HL-60 (cell line): ENCODE results near the gene SFT2D1.

ENCODE experiments used
- DNase-seq, 2 experiments: peaks; one replicate each; pipeline ENCODE4 v3.0.0-alpha.2; 2010 to 2020; ENCODE audit warnings: low read depth in 1 of 2, low spot score in 1 of 2
- H3K27ac ChIP-seq: fragments of 250-450 bp; sonication (Bioruptor Pico); replicated peaks from 2 replicates; pipeline ENCODE4 v1.5.1; 2020; ENCODE audit warnings: mild to moderate bottlenecking, moderate library complexity
- H3K27me3 ChIP-seq: fragments of 250-450 bp; sonication (Bioruptor Pico); 2 replicates; pipeline ENCODE4 v1.5.1; 2021; ENCODE audit warnings: mild to moderate bottlenecking, moderate library complexity; ENCODE audit not compliant: insufficient read depth, poor library complexity, severe bottlenecking
- H3K4me3 ChIP-seq: replicated peaks from 2 replicates; pipeline ENCODE4 v1.5.1; 2011; ENCODE audit warnings: mild to moderate bottlenecking, control low read depth, low read length; ENCODE audit not compliant: insufficient read depth
- GABPA ChIP-seq: IDR thresholded peaks from 2 replicates; pipeline ENCODE4 v1.6.1; 2012; ENCODE audit warnings: low read depth
- POLR2AphosphoS5 ChIP-seq: IDR thresholded peaks from 2 replicates; pipeline ENCODE4 v1.6.1; 2012; ENCODE audit warnings: low read depth
- SPI1 ChIP-seq: IDR thresholded peaks from 2 replicates; pipeline ENCODE4 v1.6.1; 2012; ENCODE audit warnings: low read depth, mild to moderate bottlenecking, borderline replicate concordance
- long read RNA-seq: library from polyadenylated mRNA; unstranded; transcript quantifications from one replicate; pipeline ENCODE4 v2.0.0, GENCODE V29; 2020
- TF ChIP-seq, protein P1 (sequence below): IDR thresholded peaks from one replicate; pipeline ENCODE4 v1.5.1; 2011; ENCODE audit warnings: low read length, control low read depth, inconsistent platforms; ENCODE audit not compliant: insufficient read depth
- TF ChIP-seq, protein P2 (sequence below): IDR thresholded peaks from 2 replicates; pipeline ENCODE4 v1.6.1; 2012; ENCODE audit warnings: low read depth; ENCODE audit not compliant: insufficient replicate concordance

SFT2D1 gene
- long read RNA-seq, transcript SFT2D1-201 (8 exons, 1,079 nt), result major isoform, 216 of 269 reads
- long read RNA-seq, partial matches to known transcripts, result 8 of 269 reads
- long read RNA-seq, other reads (novel, unspliced or antisense), result 45 of 269 reads

DNA sequence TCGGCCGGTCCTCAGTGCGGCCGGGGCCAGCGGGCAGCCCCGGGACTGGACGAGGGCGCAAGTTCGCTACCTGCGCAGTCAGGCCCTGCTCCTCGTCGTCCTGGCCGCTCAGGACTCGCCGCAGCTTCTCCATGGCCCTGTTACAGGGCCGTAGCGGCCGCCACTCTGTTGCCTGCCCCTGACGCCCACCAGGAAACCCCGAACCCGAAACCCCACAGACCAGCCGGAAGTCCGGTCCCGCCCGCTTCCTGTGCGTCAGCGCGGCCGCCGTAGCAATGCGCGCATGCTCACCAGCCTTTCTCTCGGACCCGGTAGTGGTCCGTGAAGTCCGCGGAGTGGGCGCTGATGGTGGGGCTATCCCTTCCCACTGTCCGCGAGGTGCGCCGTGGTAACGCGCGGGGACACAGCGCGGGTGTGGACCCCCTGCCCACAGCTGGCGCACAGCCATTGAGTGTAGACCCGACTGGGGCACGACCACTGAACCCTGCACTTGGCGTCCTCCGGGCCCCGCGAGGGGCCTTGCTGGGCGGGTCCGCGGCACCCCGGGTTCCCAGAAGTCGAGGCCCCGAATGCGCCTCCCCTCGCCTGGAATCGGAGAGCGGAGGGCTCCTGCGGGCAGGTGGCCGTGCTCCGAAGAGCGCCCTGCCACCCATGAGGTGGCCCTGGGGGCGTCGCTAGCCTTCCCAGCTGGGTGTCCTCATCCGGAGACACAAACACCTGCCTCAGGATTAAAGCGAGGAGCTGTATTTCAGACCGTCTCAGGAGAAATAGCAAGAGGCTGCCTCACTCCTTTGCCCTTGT is at the start of gene SFT2D1:
Gene SFT2D1, minus strand, starts transcription at position 197 of the 801 bp plus-strand sequence. Its CDS starts 64 bp downstream, at position 133.
- Histone ChIP-seq H3K27ac (peak within 1 kb of the TSS; percentile 99), H3K27me3 (no peaks in the 10 kb centered on the region), H3K4me3 (peak within 1 kb of the TSS; percentile 84)
- DNase-seq, result peak; percentile 85 to 90
- TF ChIP-seq SPI1 (peak; percentile 2; the same call in 1 of the 2 replicates), GABPA (peak; percentile 79), POLR2AphosphoS5 (peak; percentile 97)
- TF ChIP-seq, protein P1, sequence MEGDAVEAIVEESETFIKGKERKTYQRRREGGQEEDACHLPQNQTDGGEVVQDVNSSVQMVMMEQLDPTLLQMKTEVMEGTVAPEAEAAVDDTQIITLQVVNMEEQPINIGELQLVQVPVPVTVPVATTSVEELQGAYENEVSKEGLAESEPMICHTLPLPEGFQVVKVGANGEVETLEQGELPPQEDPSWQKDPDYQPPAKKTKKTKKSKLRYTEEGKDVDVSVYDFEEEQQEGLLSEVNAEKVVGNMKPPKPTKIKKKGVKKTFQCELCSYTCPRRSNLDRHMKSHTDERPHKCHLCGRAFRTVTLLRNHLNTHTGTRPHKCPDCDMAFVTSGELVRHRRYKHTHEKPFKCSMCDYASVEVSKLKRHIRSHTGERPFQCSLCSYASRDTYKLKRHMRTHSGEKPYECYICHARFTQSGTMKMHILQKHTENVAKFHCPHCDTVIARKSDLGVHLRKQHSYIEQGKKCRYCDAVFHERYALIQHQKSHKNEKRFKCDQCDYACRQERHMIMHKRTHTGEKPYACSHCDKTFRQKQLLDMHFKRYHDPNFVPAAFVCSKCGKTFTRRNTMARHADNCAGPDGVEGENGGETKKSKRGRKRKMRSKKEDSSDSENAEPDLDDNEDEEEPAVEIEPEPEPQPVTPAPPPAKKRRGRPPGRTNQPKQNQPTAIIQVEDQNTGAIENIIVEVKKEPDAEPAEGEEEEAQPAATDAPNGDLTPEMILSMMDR, result no peak
- TF ChIP-seq, protein P2, sequence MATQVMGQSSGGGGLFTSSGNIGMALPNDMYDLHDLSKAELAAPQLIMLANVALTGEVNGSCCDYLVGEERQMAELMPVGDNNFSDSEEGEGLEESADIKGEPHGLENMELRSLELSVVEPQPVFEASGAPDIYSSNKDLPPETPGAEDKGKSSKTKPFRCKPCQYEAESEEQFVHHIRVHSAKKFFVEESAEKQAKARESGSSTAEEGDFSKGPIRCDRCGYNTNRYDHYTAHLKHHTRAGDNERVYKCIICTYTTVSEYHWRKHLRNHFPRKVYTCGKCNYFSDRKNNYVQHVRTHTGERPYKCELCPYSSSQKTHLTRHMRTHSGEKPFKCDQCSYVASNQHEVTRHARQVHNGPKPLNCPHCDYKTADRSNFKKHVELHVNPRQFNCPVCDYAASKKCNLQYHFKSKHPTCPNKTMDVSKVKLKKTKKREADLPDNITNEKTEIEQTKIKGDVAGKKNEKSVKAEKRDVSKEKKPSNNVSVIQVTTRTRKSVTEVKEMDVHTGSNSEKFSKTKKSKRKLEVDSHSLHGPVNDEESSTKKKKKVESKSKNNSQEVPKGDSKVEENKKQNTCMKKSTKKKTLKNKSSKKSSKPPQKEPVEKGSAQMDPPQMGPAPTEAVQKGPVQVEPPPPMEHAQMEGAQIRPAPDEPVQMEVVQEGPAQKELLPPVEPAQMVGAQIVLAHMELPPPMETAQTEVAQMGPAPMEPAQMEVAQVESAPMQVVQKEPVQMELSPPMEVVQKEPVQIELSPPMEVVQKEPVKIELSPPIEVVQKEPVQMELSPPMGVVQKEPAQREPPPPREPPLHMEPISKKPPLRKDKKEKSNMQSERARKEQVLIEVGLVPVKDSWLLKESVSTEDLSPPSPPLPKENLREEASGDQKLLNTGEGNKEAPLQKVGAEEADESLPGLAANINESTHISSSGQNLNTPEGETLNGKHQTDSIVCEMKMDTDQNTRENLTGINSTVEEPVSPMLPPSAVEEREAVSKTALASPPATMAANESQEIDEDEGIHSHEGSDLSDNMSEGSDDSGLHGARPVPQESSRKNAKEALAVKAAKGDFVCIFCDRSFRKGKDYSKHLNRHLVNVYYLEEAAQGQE, result peak; percentile 33

DNA sequence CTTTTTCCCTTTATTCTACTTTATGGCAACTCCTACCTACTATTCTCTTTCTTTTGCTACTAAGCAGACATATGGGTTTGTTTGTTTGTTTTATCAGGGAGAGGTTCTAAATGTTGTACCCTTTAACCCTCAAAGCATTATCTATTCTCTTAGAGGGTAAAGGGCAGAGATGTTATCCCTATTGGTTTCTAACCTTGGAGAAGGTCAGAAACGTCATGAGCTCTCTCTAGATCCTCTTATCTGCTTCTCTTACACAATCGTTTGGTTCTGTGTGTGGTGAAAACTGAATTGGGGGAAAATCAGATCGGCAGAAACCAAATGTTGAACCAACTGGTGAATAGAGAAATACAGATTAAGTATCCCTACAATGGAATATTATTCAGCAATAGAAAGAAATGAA is 46.8 kb upstream of the SFT2D1 start:
- TF ChIP-seq GABPA (no peak), POLR2AphosphoS5 (no peak), SPI1 (no peak)
- TF ChIP-seq, protein P2, result no peak
- TF ChIP-seq, protein P1, result no peak
- H3K27me3 ChIP-seq, result no peaks in the 10 kb centered on the region
- H3K27ac ChIP-seq, result no peak overlapping the region
- peak in 1 of 2 experiments; percentile 9 for DNase-seq
- no peak overlapping the region for H3K4me3 ChIP-seq

DNA sequence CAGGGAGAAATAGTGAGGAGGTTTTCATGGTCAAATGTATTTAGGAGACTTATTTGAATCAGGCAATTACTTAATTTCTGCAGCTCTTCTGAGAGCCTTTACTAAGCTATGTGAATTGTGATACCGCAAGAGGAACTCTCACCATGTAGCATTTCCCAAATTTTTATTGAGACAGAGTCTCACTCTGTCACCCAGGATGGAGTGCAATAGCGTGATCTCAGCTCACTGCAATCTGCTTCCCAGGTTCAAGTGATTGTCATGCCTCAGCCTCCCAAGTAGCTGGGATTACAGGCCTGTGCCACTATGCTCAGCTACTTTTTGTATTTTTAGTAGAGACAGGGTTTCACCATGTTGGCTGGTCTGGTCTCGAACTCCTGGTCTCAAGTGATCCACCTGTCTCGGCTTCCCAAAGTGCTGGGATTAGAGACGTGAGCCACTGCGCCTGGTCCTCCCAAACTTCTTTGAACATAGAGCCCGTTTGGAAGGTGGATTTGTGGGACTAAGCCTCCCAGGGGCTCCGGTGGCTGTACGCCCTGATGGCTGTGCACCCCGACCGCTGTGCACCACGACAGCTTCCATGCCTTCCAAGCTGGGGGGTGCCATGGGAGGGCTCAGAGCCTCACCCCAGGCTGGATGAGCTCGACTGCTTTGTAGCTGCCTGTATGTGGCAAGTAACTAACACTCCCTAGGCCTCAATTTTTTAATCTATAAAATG is 46.1 kb upstream of the SFT2D1 start:
- no peak overlapping the region for H3K27ac ChIP-seq
- TF ChIP-seq, protein P2, result no peak
- TF ChIP-seq POLR2AphosphoS5 (no peak), SPI1 (no peak), GABPA (no peak)
- TF ChIP-seq, protein P1, result no peak
- no peak for DNase-seq
- no peak overlapping the region for H3K4me3 ChIP-seq
- H3K27me3 ChIP-seq, result no peaks in the 10 kb centered on the region
